ENCODE measurements around the gene UNC93B1. TPM values are rescaled to one million over a fixed set of nuclear protein-coding genes. Genes with fewer than 3 reads are reported as not detected.

UNC93B1 gene
- polyA plus RNA-seq, 2 of the 4 experiments (the other 2 are of a cell fraction), result 49.4 to 51.2 TPM

DNA sequence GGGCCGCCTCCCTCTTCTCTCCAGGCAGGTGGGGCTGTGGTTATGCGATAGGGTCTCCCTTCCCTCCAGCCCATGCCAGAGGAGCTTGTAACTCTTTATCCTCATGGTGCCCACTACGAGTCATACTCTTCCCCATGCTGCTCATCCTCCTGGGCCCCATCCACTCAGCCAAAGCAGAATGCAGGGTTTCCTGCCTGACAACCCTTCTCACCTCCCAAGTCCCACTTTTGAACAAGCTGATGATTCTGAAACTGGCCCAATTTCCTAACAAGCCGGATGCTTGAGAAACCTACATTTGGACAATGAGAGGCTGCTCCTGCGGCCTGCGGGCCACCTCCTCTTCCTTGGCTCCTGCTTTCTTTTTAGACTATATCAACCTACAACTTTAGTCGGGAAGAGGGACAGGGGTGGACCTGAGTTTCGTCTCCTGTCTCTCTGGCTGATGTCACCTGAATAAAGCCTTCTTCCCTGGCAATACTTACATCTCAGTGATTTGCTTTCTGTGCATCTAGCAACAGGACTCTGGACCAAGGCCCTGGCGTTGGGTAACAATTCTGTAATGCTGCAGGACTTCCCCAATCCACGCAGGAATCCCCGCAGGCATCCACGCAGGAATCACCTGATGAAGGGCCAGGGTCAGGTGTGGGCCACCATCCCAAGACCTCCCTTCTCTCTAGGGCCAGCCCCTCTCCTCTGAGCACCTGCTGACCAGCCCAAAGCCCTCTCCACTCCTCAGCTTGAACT lies 25.1 kb upstream of the UNC93B1 start:
- ATAC-seq (no peak), DNase-seq (ENCODE audit: low read depth in 1 of 2, low spot score in 1 of 2) (peak in 1 of 2 experiments; percentile 40), FAIRE-seq (no peak)
- Histone ChIP-seq H3K4me3 (peak overlapping the region; percentile 94), H3K9me3 (no peaks in the 10 kb centered on the region), H3K4me1 (peaks cover 73% of the 10 kb centered on the region), H3K4me2 (peak overlapping the region; percentile 82), H3K27ac (peak overlapping the region; percentile 88 to 98)
- whole genome bisulfite sequencing (ENCODE audit: missing lambda C conversion rate), result 80% methylated on average over 12 of the region's 12 CpGs
- ChIA-PET CTCF (interaction anchor here (0.6 to 12.3 kb wide), 8 partner anchors 9 to 177 kb away, joined by 3 to 204 read pairs (median 6); partner anchors contain the start of genes ALDH3B1 and UNC93B1), POLR2A (interaction anchor here (1.1 to 5.3 kb wide), 3 partner anchors 15 to 24 kb away, joined by 3 to 37 read pairs (median 20); partner anchors contain the start of gene ALDH3B1)
- no peak for TF ChIP-seq FOSL2 (IDR thresholded peaks at IDR 0.05)
- 0 out of 2 replicates have a peak, but pooled peaks have one; percentile 2 for TF ChIP-seq FOSL2 (CRISPR knock-in tag; IDR thresholded peaks at IDR 0.05)
- no peak for TF ChIP-seq HOXB13 (CRISPR knock-in tag; IDR thresholded peaks at IDR 0.05; ENCODE audit: low read depth)
- TF ChIP-seq GATA3 (IDR thresholded peaks at IDR 0.05; ENCODE audit: borderline replicate concordance), result no peak
- TF ChIP-seq, protein P1, sequence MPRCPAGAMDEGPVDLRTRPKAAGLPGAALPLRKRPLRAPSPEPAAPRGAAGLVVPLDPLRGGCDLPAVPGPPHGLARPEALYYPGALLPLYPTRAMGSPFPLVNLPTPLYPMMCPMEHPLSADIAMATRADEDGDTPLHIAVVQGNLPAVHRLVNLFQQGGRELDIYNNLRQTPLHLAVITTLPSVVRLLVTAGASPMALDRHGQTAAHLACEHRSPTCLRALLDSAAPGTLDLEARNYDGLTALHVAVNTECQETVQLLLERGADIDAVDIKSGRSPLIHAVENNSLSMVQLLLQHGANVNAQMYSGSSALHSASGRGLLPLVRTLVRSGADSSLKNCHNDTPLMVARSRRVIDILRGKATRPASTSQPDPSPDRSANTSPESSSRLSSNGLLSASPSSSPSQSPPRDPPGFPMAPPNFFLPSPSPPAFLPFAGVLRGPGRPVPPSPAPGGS (IDR thresholded peaks at IDR 0.05), result 0 out of 3 replicates have a peak, but pooled peaks have one; percentile 9
- no peak for TF ChIP-seq HDAC2 (IDR thresholded peaks at IDR 0.05)
- no peak for TF ChIP-seq PHF8 (IDR thresholded peaks at IDR 0.05; ENCODE audit: borderline replicate concordance, low read depth)
- no peak for TF ChIP-seq ZC3H11A (IDR thresholded peaks at IDR 0.05)
- TF ChIP-seq RARB (CRISPR knock-in tag; IDR thresholded peaks at IDR 0.05), result no peak
- TF ChIP-seq, protein P2, sequence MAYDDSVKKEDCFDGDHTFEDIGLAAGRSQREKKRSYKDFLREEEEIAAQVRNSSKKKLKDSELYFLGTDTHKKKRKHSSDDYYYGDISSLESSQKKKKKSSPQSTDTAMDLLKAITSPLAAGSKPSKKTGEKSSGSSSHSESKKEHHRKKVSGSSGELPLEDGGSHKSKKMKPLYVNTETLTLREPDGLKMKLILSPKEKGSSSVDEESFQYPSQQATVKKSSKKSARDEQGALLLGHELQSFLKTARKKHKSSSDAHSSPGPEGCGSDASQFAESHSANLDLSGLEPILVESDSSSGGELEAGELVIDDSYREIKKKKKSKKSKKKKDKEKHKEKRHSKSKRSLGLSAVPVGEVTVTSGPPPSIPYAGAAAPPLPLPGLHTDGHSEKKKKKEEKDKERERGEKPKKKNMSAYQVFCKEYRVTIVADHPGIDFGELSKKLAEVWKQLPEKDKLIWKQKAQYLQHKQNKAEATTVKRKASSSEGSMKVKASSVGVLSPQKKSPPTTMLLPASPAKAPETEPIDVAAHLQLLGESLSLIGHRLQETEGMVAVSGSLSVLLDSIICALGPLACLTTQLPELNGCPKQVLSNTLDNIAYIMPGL (CRISPR knock-in tag; IDR thresholded peaks at IDR 0.05; ENCODE audit: borderline replicate concordance), result no peak
- no peak; the same call in 1 of the 2 replicates for TF ChIP-seq POLR2AphosphoS2 (conservative IDR thresholded peaks at IDR 0.05; ENCODE audit: low read length)
- no peak for TF ChIP-seq RFX5 (IDR thresholded peaks at IDR 0.05)
- no peak for TF ChIP-seq BHLHE40 (IDR thresholded peaks at IDR 0.05; ENCODE audit: low read depth, low read length)

DNA sequence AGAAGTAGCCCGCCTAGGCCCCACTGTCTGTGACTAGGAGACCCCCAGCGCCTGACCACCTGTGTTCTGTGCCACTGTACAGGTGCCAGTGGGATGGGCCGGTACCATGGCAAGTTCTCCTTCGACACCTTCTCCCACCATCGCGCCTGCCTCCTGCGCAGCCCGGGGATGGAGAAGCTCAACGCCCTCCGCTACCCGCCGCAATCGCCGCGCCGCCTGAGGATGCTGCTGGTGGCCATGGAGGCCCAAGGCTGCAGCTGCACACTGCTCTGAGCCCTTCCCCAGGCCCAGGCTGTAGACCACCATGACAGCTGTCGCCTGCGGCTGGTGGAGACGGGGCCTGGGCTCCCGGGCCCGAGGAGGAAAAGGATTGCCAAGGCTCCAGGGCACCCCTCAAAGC lies 23.8 kb upstream of the UNC93B1 start:
- Histone ChIP-seq H3K27ac (peak overlapping the region; percentile 88 to 98), H3K9me3 (no peaks in the 10 kb centered on the region), H3K4me1 (peaks cover 64% of the 10 kb centered on the region), H3K4me3 (no peak overlapping the region), H3K4me2 (peak overlapping the region; percentile 82)
- TF ChIP-seq, protein P3, sequence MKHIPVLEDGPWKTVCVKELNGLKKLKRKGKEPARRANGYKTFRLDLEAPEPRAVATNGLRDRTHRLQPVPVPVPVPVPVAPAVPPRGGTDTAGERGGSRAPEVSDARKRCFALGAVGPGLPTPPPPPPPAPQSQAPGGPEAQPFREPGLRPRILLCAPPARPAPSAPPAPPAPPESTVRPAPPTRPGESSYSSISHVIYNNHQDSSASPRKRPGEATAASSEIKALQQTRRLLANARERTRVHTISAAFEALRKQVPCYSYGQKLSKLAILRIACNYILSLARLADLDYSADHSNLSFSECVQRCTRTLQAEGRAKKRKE (CRISPR knock-in tag; IDR thresholded peaks at IDR 0.05; ENCODE audit: low read depth), result 0 out of 2 replicates have a peak, but pooled peaks have one; percentile 21
- TF ChIP-seq HEYL (CRISPR knock-in tag; IDR thresholded peaks at IDR 0.05), result no peak
- TF ChIP-seq, protein P4, sequence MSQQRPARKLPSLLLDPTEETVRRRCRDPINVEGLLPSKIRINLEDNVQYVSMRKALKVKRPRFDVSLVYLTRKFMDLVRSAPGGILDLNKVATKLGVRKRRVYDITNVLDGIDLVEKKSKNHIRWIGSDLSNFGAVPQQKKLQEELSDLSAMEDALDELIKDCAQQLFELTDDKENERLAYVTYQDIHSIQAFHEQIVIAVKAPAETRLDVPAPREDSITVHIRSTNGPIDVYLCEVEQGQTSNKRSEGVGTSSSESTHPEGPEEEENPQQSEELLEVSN (IDR thresholded peaks at IDR 0.05; ENCODE audit: borderline replicate concordance, low read depth), result peak; percentile 17; the same call in 1 of the 2 replicates
- 0 out of 2 replicates have a peak, but pooled peaks have one; percentile 55 for TF ChIP-seq TP53 (CRISPR knock-in tag; IDR thresholded peaks at IDR 0.05)
- TF ChIP-seq KDM5A (IDR thresholded peaks at IDR 0.05), result no peak
- DNase-seq (ENCODE audit: low read depth in 1 of 2, low spot score in 1 of 2), result no peak
- ChIA-PET CTCF (interaction anchor here (0.9 to 12.3 kb wide), 6 partner anchors 8 to 33 kb away, joined by 3 to 204 read pairs (median 11); partner anchors contain the start of genes ALDH3B1 and UNC93B1), POLR2A (interaction anchor here (1.0 to 5.3 kb wide), 3 partner anchors 11 to 17 kb away, joined by 3 to 37 read pairs (median 20); partner anchors contain the start of genes ALDH3B1 and TCIRG1)
- FAIRE-seq, result no peak
- ATAC-seq, result no peak
- 89% methylated on average over 10 of the region's 21 CpGs for whole genome bisulfite sequencing (ENCODE audit: missing lambda C conversion rate)

Measured in A549 (cell line).